ENCODE data around the gene ZNF22. TPM values are rescaled to one million over a fixed set of nuclear protein-coding genes. Genes with fewer than 3 reads are reported as not detected.
"Not testable (repeated sequence)": the region's sequence is repeated elsewhere in the genome, so short reads cannot be mapped to it uniquely, and the experiment has no call there.

Gene ZNF22
- polyA plus RNA-seq, 12 donors: 41.8 to 66.3 (median 56.0) TPM; not detected in 1

DNA sequence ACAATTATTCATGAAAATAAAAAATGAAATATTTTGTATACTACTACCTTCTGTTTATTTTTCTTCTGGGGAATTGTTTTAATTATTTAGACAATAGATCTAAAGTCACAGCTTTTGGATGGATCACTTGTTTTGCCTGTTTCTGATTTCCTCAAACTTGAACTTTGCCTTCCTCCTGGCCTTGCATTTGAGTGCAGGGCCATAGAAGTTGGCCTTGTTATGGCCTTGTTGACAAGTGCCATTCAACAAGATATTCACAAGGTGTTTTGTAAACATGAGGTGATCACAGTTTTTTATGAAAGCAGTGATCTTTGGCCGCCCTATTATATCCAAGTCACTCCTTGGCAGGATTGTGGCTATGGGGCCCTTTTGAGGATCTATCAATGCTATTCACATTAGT is 4.6 kb downstream of the ZNF22 start:
- DNase-seq: no peak

DNA sequence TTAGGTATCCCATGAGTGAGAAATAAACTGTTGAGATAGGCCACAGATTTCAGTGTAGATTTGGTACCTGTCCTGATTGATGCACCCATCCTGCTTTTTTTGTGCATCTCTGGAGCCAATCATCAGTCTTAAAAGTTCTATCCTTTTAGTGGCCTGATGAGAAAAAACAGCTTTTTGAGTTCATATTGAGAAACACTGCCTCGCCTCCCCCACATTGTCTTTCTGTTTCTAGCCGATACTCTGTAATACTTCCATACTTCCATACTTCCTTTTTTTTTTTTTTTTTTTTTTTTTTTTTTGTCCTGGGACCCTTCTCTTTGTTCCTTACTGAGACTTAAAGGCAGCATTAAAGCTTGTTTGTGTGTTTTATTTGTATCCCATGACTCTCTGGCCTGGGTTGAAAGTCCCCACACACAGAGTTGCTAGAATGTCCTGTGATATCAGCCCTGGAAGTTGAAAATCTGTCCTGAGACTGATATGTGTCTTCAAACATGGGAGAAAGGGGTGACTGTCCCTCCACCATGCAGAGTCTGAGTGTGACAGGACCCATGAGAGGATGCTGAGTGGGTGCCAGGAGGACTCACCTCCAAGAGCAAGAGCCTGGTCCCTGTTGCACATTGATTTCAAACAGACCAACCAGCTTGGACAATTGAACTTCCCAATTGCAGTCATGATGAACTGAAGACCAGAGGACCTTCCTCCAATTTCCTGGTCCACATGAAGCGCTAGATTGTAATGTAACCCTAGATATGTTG is 5.7 kb downstream of the ZNF22 start:
- no peak for DNase-seq

DNA sequence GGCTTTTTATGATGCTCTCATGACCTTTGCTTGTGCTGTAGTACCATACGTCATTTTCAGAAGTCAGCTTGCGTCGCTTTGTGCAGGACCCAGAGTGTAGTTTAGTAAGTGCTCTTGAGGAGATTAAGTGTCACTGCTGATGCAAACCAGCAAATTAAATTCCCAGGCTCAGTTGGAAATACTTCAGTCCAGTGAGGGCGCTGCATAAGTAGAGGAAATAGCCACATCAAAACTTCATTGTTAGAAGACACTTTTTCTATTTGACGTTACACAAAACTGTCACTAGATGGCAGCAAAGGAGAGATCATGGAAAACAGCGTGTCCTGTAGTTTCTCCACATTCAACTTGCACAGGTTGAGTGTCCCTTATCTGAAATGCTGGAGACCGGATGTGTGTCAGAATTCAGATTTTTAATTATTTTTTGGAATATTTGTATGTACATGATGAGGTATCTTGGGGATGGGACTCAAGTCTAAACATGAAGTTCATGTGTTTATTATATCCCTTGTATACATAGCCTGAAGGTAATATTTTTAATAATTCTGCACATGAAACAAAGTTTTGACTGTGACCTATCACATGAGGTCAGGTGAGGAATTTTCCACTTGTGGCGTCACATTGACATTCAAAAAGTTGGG is 7.9 kb downstream of the ZNF22 start:
- peak; percentile 82 for DNase-seq

DNA sequence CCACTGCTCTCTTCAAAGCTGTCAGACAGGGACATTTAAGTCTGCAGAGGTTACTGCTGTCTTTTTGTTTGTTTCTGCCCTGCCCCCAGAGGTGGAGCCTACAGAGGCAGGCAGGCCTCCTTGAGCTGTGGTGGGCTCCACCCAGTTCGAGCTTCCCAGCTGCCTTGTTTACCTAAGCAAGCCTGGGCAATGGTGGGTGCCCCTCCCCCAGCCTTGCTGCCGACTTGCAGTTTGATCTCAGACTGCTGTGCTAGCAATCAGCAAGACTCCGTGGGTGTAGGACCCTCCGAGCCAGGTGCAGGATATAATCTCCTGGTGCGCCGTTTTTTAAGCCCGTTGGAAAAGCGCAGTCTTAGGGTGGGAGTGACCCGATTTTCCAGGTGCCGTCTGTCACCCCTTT is 13.8 kb downstream of the ZNF22 start:
- DNase-seq: not testable (repeated sequence)

DNA sequence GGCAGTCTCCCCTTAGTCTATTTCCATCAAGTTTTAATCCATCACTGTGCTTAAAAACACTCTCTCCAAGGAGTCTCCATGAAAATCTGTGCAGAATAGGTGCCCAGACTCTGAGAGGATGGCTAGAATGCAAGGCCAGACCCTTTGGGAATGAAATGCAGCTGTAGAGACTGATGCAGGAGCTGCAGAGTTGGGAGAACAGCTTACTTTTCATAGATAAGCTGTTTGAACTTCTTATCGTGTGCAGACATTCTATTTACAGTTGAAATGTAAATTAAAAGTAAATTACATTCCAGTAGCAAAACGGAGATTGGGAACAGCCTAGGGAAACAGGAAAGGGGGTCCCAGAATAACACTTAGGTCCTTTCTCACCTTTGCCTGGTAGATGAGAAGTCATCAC is 14.9 kb downstream of the ZNF22 start:
- DNase-seq: no peak

DNA sequence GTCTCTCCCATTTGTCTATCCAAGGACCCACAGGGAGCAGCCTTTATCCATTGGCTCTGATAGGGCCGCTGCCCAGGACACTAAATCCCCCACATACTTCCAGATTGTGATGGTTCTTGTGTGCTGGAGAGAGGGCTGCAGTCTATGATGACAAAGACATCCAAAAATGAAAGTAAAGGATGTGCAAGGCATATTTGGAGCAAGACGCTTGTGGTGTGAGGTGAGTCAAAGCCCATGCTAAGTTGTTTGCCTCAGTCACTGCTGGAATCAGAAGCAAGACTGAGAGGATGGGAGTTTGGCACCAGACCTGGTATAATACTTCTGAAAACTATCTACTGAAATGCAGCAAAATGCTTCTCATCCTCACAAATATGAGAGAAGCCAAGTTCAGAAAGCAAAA is 22.7 kb downstream of the ZNF22 start:
- no peak for DNase-seq

DNA sequence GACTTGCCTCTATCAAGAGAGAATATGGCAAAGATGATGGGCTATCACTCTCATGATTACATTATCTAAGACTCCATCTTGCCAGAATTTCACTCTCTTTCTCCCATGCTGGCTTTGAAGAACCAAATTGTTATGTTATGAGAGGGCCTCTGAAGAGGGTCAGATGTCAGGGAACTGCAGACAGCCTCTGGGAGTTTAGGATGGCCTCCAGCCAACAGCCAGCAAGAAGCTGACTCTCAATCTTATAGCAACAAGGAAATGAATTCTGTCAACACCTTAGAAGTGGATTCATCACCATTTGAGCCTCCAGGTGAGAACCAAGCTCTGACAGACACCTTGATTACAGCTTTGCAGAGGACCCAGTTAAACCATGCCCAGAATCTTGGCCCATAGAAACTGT is 33.6 kb downstream of the ZNF22 start:
- no peak for DNase-seq

DNA sequence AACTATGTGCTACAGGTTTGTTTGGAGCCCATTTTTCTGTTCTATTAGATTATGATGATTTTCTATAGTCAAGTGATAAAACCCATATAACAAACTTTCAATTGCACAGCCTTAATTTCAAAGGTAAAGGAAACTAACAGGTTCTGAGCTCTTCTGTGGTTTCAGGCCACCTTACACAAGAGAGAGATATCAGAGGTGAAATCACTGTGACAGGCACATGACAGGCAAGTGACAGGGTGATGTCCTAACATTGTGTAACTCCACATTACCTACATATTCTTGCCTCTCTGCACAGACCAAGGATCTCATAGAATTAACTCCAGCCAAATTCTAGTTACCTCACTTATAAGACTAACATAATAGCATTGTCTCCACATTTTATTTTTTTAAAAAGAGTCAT is 35.0 kb downstream of the ZNF22 start:
- no peak for DNase-seq

DNA sequence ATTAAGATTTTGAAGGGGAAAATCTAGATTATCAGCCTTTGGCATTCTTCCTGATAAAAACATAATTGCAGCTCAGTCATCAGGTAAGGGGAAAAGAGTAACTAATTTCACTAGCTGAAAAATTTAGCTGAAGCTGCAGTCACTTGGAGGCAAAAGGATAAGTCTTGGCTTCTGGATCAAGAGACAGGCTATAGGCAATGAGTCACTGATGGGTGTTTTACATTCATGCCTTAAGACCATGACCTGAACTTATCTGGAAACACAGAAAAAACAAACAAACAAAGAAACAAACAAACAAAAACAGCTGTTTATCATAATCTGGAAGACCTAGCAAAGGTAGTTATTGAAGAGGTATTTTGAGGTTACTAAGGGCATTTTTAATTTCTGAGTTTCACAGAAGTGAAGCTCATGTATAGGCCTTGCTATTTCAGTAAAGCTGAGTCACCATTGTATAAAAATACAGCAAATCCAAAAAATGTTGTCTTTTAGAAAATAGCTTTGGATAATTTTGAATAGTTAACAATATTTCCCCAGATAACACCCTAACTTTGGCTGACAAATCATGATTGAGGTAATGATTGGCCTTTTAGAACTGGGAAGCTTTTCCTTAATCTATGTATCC is 40.3 kb downstream of the ZNF22 start:
- no peak for DNase-seq

DNA sequence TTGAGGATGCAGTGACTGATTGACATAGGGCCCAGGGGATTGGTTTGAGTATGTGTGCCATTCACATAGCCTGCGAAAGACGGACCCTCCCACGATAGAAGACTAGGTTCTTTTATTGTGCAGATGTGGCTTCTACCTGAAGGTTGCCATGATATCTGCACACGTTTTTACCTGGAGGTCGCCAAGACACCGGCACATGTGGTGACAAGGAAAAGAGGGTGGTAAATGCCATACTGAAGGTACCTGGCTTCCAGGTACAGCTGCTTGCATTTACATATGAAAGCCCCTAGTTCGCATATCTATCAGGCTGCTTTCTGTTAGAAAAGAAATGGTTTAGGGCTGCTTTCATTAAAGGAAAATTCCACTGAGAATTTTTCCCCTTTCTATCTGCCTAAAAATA is 43.6 kb downstream of the ZNF22 start:
- DNase-seq: no peak

DNA sequence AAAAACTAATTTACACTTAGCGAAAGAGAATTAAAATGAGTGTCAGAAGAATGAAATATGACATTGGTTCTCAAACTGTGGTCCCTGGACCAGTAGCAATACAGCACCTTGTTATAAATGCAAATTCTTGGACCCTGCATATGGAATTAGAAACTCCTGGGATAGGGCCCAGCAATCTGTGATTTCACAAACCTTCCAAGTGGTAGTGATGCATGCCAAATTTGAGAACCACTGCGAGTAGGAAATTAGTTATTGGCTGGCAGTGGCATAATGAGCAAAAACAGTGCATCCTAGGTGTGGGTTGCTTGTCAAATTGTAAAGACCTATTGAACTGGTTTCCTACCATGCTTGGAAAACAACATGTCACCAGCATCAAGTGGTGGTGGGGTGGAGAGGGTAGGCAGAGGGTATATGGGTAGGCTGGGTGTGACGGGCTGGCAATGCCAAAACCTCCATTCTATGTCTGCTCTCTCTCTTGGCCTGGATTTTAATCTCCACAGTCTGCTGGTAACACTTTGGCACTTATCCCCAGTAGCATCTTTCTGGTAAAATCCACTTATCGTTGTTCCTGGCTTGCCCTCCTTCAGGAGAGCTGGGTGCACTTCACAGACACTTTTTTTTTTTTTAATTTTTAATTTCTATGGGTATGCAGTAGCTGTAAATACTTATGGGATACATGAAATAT is 50.0 kb downstream of the ZNF22 start:
- DNase-seq: no peak

DNA sequence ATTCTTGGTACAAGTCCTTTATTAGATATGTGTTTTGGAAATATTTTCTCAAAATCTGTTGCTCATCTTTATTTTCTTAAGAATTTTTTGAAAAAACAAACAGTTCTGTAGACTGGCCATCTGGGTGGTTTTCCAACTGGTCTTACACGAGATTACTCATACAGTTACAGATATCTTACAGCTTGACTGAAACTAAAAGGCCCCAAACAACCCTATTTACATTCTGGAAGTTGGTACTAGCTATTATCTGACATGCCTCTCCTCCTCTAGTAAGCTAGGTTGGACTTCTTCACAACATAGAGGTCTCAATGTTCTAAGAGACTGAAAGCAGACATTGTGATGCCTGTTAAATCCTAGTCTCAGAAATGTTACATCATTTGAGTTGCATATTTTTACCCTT is 52.0 kb downstream of the ZNF22 start:
- no peak for DNase-seq

DNA sequence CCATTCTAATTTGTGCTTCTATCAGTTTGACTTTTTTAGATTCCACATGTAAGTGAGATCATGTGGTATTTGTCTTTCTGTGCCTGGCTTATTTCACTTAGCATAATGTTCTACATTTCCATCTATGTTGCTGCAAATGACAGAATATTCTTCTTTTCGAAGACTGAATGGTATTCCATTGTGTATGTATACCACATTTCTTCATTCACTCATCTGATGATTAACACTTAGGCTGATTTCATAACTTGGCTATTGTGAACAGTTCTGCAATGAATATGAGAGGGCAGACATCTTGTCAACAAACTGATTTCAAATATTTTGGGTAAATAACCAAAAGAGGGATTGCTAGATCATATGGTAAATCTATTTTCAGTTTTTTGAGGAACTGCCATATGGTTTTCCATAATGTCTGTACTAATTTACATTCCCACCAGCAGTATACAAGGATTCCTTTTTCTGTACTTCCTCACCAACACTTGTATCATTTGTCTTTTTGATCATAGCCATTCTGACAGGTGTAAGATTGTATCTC is 52.9 kb downstream of the ZNF22 start:
- DNase-seq: no peak

Other genes with a start within 250 kb of the ZNF22 start
- under 1 TPM in 7 of 12 donors, not detected in 5; 0.08 to 0.21 (median 0.12) TPM for gene TMEM72, start 89.6 kb upstream of the ZNF22 start, polyA plus RNA-seq (ENCODE audit: insufficient read length in 12 of 12)
- 100 to 1,000 TPM in 1 of 12 donors, 10 to 100 TPM in 10, not detected in 1; 47.9 to 120 (median 68.5) TPM for gene RASSF4, start 41.1 kb upstream of the ZNF22 start, polyA plus RNA-seq (ENCODE audit: insufficient read length in 12 of 12)
- 10 to 100 TPM in 11 of 12 donors, not detected in 1; 13.9 to 64.8 (median 18.5) TPM for gene DEPP1, start 22.1 kb upstream of the ZNF22 start, polyA plus RNA-seq (ENCODE audit: insufficient read length in 12 of 12)